ENCODE measurements around the gene PI4K2A.
"Not testable (repeated sequence)": the region's sequence is repeated elsewhere in the genome, so short reads cannot be mapped to it uniquely, and the experiment has no call there.

Gene PI4K2A

DNA sequence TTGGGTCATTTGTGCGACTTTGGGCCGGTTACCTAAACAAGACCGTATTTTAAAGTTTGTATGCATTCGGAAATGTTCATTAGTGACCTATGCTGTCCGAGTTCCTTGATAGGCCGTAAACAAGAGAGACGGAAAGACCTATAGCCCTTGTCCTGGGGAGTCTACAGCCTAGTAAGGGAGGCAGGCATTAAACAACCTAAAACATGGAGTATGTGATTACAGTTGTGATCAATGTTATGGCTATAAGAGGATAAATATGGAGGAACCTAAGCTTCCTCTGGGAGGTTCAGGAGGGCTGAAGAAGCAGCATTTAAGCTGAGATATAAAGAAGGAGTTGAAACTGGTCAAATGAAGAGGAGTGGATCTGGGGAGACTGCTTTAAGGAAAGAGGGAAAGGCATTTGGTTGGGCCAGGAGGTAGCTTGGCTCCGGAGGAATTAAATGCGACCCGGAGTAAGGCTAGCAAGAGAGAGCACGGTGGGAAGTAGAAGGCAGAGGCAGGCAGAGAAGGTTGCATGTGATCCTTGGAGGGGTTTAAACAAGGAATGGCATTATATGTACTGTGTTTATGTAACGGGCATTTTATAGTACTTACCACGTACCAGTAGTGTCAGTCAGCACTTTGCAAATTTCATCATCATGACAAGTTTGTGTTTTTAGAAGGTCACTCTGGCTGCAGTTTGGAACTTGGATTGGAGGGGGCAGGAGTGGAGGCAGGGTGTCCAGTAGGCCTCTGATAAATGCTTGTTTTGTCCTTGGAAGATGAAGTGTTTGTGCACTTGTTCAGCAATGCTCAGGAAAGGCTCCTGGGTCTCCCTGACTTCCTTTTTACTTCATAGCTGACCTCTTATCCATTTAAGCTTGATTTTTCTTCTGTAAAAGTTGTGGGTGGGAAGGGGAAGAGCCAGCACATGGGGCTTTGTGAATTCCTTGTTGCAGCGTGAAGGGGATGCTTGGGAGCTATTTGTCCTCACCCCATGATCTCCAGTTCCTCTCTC, 47.6 kb downstream of the PI4K2A start:
- peak; percentile 89 for DNase-seq (ENCODE audit: low read depth)
- peak overlapping the region; percentile 12; the same call in 1 of the 2 replicates for H3K4me3 ChIP-seq (ENCODE audit: control insufficient read depth, low read depth, low read length)
- TF ChIP-seq, protein P1, sequence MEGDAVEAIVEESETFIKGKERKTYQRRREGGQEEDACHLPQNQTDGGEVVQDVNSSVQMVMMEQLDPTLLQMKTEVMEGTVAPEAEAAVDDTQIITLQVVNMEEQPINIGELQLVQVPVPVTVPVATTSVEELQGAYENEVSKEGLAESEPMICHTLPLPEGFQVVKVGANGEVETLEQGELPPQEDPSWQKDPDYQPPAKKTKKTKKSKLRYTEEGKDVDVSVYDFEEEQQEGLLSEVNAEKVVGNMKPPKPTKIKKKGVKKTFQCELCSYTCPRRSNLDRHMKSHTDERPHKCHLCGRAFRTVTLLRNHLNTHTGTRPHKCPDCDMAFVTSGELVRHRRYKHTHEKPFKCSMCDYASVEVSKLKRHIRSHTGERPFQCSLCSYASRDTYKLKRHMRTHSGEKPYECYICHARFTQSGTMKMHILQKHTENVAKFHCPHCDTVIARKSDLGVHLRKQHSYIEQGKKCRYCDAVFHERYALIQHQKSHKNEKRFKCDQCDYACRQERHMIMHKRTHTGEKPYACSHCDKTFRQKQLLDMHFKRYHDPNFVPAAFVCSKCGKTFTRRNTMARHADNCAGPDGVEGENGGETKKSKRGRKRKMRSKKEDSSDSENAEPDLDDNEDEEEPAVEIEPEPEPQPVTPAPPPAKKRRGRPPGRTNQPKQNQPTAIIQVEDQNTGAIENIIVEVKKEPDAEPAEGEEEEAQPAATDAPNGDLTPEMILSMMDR (IDR thresholded peaks at IDR 0.05; ENCODE audit: control insufficient read depth, insufficient read depth, low read depth, low read length, missing control alignments): no peak

DNA sequence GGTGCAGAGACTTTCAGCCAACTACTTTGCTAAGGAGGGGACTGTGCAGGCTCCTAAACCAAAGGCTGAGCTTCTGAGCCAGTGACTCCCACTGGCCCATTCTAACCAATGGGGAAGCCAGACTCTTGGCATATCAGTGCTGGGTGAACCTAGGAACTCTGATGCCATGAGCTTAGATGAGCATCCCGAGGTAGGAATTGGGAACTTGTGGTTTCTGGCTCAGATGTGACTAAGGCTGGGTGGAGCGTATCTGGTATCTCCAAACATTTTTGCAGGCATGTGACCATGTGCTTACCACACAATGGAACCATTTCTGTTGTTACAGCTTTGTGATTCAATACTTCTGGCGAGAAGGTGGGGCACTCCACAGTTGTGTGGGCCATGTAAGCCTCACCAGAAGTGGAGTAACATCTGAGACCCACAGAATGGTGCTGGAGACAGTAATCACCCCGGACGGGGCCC, 49.1 kb downstream of the PI4K2A start:
- DNase-seq (ENCODE audit: low read depth): peak; percentile 97
- TF ChIP-seq, protein P1 (IDR thresholded peaks at IDR 0.05; ENCODE audit: control insufficient read depth, insufficient read depth, low read depth, low read length, missing control alignments): no peak

DNA sequence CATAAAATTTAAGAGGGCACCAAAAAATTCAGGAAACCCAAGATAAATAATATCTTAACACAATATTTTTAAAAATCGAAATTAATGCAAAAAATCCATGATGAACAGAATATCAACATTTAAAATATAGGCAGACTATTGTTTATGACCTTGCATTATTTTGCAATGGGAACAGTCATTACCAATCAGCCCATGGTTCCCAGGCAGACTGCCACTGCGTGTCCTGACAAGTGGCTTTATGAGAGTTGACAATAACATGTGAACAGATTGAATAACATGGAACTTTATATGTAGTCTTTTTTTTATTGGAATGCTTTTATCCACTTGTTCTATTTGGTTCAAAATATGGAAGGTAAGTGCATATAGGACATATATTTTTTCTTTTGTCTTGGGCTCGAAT, 49.7 kb downstream of the PI4K2A start:
- TF ChIP-seq, protein P1 (IDR thresholded peaks at IDR 0.05; ENCODE audit: control insufficient read depth, insufficient read depth, low read depth, low read length, missing control alignments): no peak
- DNase-seq (ENCODE audit: low read depth): no peak
- no peak overlapping the region for H3K4me3 ChIP-seq (ENCODE audit: control insufficient read depth, low read depth, low read length)

More for the DNA sequence above, 49.1 kb downstream of the PI4K2A start:
- H3K4me3 ChIP-seq (ENCODE audit: control insufficient read depth, low read depth, low read length): no peak overlapping the region

DNA sequence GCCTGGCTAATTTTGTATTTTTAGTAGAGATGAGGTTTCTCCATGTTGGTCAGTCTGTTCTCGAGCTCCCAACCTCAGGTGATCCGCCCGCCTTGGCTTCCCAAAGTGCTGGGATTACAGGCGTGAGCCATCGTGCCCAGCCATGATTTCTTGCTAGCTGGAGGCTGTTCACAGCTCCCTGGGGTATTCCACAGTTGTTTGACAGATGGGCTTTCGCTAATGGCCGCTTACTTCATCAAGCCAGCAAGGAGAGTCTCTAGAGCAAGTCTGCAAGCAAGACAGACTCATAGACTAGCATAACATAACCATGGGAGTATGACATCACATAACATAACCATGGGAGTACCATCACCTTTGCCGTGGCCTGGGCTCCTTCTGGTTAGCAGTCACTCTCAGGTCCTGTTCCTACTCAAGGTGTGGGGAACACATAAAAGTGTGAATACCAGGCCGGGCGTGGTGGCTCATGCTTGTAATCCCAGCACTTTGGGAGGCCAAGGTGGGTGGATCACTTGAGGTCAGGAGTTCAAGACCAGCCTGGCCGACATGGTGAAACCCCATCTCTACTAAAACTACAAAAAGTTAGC, 57.7 kb downstream of the PI4K2A start:
- not testable (repeated sequence) for DNase-seq (ENCODE audit: low read depth); H3K4me3 ChIP-seq (ENCODE audit: control insufficient read depth, low read depth, low read length)

DNA sequence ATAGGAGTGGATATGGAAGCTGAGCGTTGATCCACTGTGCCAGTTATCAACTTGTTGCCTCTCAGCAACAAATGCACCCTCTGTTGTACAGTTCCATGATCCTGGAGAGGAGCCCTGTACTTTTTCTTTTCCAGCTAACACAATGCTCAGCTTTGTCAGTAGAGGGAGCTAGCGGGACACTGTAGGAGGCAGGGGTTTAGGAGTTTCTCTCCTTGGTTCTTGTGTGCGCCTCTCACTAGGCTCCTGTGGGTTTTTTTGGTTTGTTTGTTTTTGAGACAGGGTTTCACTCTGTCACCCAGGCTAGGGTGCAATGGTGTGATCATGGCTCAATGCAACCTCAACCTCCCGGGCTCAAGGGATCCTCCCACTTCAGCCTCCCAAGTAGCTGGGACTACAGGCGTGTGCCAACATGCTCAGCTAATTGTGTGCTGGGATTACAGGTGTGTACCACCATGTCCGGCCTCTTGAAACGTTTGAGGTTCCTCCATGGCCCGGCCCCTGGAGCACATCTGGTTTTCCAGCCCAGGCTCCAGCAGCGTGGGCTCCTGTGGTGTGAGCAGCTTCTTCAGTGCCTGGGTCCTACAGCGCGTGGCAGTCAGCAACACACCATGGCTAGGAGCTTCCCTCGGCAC, 61.1 kb downstream of the PI4K2A start:
- no peak for DNase-seq (ENCODE audit: low read depth)
- no peak overlapping the region for H3K4me3 ChIP-seq (ENCODE audit: control insufficient read depth, low read depth, low read length)

DNA sequence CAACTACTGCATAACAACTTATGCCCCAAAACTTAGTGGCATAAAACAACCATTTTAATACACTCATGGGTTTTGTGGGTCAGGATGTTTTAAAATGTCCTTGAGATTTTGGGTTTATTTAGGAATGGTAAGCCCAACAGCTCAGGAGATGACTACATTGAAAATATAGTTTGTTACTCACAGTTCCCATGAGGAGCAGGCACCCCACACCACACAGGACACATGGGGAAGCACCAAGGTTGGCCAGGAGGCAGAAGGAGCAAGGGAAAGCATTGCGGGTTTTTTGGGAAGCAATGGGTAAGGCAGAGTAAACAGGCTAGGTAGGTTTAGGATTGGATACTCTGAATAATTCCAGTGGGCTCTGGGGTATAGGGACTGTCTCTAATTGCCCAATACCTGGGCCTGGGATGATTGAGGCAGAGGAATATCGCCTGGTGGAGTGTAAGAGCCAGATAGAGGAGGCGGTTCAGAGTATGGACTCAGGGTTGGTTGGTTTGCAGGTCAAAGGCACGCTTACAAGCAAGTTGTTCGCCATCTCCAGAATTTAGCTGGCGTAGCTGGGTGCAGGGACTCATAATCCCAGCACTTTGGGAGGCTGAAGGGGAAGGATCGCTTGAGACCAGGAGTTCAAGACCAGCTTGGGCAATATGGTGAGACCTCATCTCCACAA, 63.1 kb downstream of the PI4K2A start:
- TF ChIP-seq, protein P1 (IDR thresholded peaks at IDR 0.05; ENCODE audit: control insufficient read depth, insufficient read depth, low read depth, low read length, missing control alignments): no peak
- no peak for DNase-seq (ENCODE audit: low read depth)
- H3K4me3 ChIP-seq (ENCODE audit: control insufficient read depth, low read depth, low read length): no peak overlapping the region

More for the DNA sequence above, 61.1 kb downstream of the PI4K2A start:
- TF ChIP-seq, protein P1 (IDR thresholded peaks at IDR 0.05; ENCODE audit: control insufficient read depth, insufficient read depth, low read depth, low read length, missing control alignments): peak; percentile 97
